ENCODE measurements around the gene ATP5PD. TPM values are rescaled to one million over a fixed set of nuclear protein-coding genes. Genes with fewer than 3 reads are reported as not detected.

The ATP5PD gene
- total RNA-seq, 1 experiment from 2014 or later: 344 TPM

GRCh38 chr17:75065562-75066151 lies 18.9 kb upstream of the ATP5PD start:
- DNase-seq: no peak
- Histone ChIP-seq H2BK5ac (ENCODE audit: insufficient read length, low read length) (no peak overlapping the region), H2BK12ac (ENCODE audit: insufficient read length, low read depth, low read length) (no peak overlapping the region), H3K56ac (ENCODE audit: insufficient read length, low read depth, low read length) (no peak overlapping the region), H3K79me1 (ENCODE audit: insufficient read depth, low read depth, low read length, poor library complexity, severe bottlenecking) (no peaks in the 10 kb centered on the region), H3K23me2 (ENCODE audit: insufficient read length, low read depth, low read length, poor library complexity, severe bottlenecking) (no peaks in the 10 kb centered on the region), H3K9ac (ENCODE audit: extremely low read depth, insufficient read length, low read length) (no peak overlapping the region), H2AFZ (ENCODE audit: low read length) (no peak overlapping the region), H3K4me1 (ENCODE audit: insufficient read depth, low read length) (no peaks in the 10 kb centered on the region), H3K27ac (ENCODE audit: insufficient read length, low read depth, low read length) (no peak overlapping the region), H4K5ac (ENCODE audit: insufficient read length, low read depth, low read length) (no peak overlapping the region), H3K18ac (ENCODE audit: insufficient read length, low read depth, low read length) (no peak overlapping the region), H4K8ac (replicated peaks; ENCODE audit: insufficient read length, low read depth, low read length) (no peak overlapping the region), H2BK20ac (ENCODE audit: low read depth, low read length, poor library complexity, severe bottlenecking) (no peak overlapping the region), H2BK15ac (ENCODE audit: low read depth, low read length) (no peak overlapping the region), H3K23ac (ENCODE audit: insufficient read length, low read depth, low read length) (no peak overlapping the region), H2BK120ac (ENCODE audit: low read depth, low read length, poor library complexity, severe bottlenecking) (no peak overlapping the region), H3T11ph (ENCODE audit: low read length) (no peak overlapping the region), H3K14ac (ENCODE audit: insufficient read depth, low read length) (no peak overlapping the region), H3K79me2 (ENCODE audit: insufficient read depth, low read length) (no peaks in the 10 kb centered on the region; the same call in 1 of the 2 replicates), H4K91ac (ENCODE audit: insufficient read length, low read depth, low read length) (no peak overlapping the region), H3K4ac (ENCODE audit: low read depth, low read length) (no peak overlapping the region), H3K27me3 (ENCODE audit: insufficient read depth, low read length) (no peaks in the 10 kb centered on the region), H4K20me1 (ENCODE audit: control insufficient read depth, insufficient read depth, insufficient read length) (peaks cover 3% of the 10 kb centered on the region), H3K9me3 (ENCODE audit: control insufficient read depth, low read depth, low read length) (no peaks in the 10 kb centered on the region), H2AK5ac (ENCODE audit: insufficient read length, low read length) (no peak overlapping the region), H3K4me2 (ENCODE audit: insufficient read depth, insufficient read length, low read length) (no peak overlapping the region)
- Mint-ChIP-seq H3K27ac (peak overlapping the region in 2 of 3 experiments; percentile 81 to 91; a peak in 3 of 7 replicates), H3K36me3 (ENCODE audit: insufficient read depth in 1 of 3, low read depth in 3 of 3) (peaks cover 32 to 50% (median 44%) of the 10 kb centered on the region in 3 experiments), H3K4me1 (peaks cover 0 to 7% of the 10 kb centered on the region in 2 experiments; a peak in 2 of 4 replicates), H3K27me3 (ENCODE audit: low read depth) (no peaks in the 10 kb centered on the region; the same call in none of the 2 replicates), H3K9me3 (no peaks in the 10 kb centered on the region), H3K4me3 (no peak overlapping the region)
- no peak for TF ChIP-seq CTCF (conservative IDR thresholded peaks at IDR 0.05)
- no CpG with 5 or more reads among the region's 6 CpGs for WGBS (ENCODE audit: extremely low coverage, insufficient read length, low lambda C conversion rate)
